ENCODE measurements around the gene OGFR.

OGFR gene

GRCh38 chr20:62773845-62774714, 30.6 kb upstream of the OGFR start:
- H3K4me3 ChIP-seq (ENCODE audit: low read depth in 1 of 2, low read length in 1 of 2): no peak overlapping the region
- H3K27me3 ChIP-seq: no peaks in the 10 kb centered on the region
- H3K9me3 ChIP-seq: no peaks in the 10 kb centered on the region
- H3K4me1 ChIP-seq (ENCODE audit: control insufficient read depth in 1 of 2, insufficient read depth in 1 of 2, low read depth in 1 of 2, low read length in 1 of 2): peaks cover 41 to 51% of the 10 kb centered on the region in 2 experiments
- TF ChIP-seq, protein P1, sequence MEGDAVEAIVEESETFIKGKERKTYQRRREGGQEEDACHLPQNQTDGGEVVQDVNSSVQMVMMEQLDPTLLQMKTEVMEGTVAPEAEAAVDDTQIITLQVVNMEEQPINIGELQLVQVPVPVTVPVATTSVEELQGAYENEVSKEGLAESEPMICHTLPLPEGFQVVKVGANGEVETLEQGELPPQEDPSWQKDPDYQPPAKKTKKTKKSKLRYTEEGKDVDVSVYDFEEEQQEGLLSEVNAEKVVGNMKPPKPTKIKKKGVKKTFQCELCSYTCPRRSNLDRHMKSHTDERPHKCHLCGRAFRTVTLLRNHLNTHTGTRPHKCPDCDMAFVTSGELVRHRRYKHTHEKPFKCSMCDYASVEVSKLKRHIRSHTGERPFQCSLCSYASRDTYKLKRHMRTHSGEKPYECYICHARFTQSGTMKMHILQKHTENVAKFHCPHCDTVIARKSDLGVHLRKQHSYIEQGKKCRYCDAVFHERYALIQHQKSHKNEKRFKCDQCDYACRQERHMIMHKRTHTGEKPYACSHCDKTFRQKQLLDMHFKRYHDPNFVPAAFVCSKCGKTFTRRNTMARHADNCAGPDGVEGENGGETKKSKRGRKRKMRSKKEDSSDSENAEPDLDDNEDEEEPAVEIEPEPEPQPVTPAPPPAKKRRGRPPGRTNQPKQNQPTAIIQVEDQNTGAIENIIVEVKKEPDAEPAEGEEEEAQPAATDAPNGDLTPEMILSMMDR (IDR thresholded peaks at IDR 0.05): no peak
- peak overlapping the region; percentile 83 for H3K27ac ChIP-seq
- H3K36me3 ChIP-seq: no peaks in the 10 kb centered on the region

DNA sequence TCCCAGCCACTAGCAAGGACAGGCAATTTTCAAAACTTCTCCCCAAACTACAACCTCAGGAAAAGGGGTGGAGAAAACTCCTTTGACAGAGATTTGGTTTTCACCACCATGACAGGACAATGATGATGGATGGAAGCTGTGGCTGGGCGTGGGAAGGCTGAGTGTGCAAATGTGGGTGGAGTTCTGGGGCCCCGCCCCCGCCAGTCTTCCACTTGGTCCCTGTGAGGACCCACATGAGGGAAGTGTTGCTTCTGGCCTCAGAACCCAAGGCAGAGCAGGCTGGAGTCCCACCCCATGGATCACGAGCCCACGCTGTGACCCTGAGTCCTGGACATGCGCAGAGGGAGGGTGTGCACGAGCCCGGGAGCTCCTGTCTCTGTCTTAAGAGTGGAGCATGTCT, 29.9 kb upstream of the OGFR start:
- no peaks in the 10 kb centered on the region for H3K9me3 ChIP-seq
- TF ChIP-seq, protein P1 (IDR thresholded peaks at IDR 0.05): no peak
- peak overlapping the region; percentile 83 for H3K27ac ChIP-seq
- H3K36me3 ChIP-seq: no peaks in the 10 kb centered on the region
- H3K4me3 ChIP-seq (ENCODE audit: low read depth in 1 of 2, low read length in 1 of 2): no peak overlapping the region
- no peaks in the 10 kb centered on the region for H3K27me3 ChIP-seq
- H3K4me1 ChIP-seq (ENCODE audit: control insufficient read depth in 1 of 2, insufficient read depth in 1 of 2, low read depth in 1 of 2, low read length in 1 of 2): peaks cover 41 to 51% of the 10 kb centered on the region in 2 experiments

DNA sequence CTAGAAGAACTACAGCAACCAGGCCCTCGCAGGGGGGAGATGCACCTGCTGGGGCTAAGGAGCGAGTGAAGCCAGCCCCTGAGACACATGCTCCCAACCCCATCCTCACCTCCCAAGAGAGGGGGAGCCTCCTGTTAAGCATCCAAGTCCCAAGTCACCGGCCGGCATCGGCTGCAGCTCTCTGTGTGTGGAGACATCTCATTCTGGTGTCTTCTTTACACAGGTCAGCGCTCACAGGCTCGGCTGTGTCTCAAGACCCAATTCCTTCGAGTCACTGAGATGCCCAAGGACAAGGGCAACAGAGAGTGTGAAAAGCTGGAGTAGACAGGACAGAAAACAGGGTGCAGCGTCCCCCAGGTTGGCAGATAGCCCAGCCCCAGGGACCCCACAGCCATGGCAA, 29.4 kb upstream of the OGFR start:
- TF ChIP-seq, protein P1 (IDR thresholded peaks at IDR 0.05): no peak

DNA sequence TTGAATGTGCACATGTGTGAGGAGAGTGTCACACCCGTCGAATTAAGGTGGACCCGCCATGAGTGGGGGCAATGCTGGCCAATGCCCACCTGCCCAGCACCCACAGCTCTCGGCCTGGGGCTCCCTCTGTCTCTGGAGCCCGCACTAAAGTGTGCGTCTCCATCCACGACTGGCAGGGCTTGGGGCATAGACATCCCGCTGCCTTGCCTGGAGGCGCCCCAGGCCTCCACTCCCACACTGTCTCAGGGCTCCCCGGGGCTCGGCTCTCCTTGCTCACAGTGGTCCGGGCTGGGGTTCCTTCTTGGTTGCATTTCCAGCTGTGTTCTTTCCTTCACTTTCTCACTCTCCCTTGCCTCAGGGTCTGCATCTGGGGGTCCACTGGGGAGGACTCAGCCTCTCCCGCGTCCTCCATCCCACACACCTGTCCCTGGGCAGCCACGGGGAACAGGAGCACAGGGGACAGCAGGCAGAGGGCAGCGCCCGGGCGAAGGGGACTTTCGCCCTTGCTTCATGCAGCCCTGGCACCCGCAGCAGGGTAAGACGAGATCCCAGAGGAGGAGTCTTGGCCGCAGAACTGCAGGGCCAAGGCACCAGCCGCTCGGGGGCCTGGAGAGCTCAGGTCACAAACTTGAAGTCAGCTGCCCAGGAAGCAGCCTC, 28.5 kb upstream of the OGFR start:
- Histone ChIP-seq H3K27me3 (no peaks in the 10 kb centered on the region), H3K4me1 (ENCODE audit: control insufficient read depth in 1 of 2, insufficient read depth in 1 of 2, low read depth in 1 of 2, low read length in 1 of 2) (peaks cover 41 to 51% of the 10 kb centered on the region in 2 experiments), H3K9me3 (no peaks in the 10 kb centered on the region), H3K36me3 (no peaks in the 10 kb centered on the region), H3K4me3 (ENCODE audit: low read depth in 1 of 2, low read length in 1 of 2) (peak overlapping the region; percentile 37 to 49), H3K27ac (peak overlapping the region; percentile 83)
- TF ChIP-seq, protein P1 (IDR thresholded peaks at IDR 0.05): no peak

More for the DNA sequence above, 29.4 kb upstream of the OGFR start:
- peaks cover 41 to 51% of the 10 kb centered on the region in 2 experiments for H3K4me1 ChIP-seq (ENCODE audit: control insufficient read depth in 1 of 2, insufficient read depth in 1 of 2, low read depth in 1 of 2, low read length in 1 of 2)
- no peak overlapping the region for H3K4me3 ChIP-seq (ENCODE audit: low read depth in 1 of 2, low read length in 1 of 2)
- H3K36me3 ChIP-seq: no peaks in the 10 kb centered on the region
- H3K27ac ChIP-seq: peak overlapping the region; percentile 83
- no peaks in the 10 kb centered on the region for H3K27me3 ChIP-seq
- H3K9me3 ChIP-seq: no peaks in the 10 kb centered on the region

DNA sequence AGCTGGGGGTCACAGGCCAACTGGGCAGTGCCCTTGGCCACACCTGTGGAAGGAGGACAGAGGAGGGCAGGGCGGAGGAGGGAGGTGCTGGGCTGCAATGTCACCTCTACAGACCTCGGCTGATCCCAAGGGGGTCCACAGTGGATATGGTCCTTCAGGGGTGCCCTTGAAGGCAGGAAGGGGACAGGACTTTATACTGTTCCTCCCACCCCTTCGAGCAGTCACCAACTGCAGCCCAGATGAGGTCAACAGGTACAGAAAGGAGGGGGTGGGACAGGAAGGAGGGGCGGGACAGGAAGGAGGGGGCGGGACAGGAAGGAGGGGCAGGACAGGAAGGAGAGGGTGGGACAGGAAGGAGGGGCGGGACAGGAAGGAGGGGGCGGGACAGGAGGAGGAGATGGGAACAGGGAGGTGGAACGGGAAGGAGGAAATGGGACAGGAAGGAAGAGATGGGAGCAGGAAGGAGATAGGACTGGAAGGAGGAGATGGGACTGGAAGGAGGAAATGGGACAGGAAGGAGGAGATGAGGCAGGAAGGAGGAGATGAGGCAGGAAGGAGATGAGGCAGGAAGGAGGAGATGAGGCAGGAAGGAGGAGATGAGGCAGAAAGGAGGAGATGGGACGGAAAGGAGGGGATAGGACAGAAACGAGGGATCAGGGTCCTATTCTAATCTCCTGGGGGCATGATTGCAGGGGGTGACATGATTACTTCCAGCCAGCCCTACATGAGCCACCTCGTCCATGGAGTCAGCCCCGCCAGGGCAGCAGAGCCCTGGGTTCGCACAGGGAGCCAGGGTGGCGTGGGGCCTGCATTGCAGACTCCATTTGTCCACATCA, 27.7 kb upstream of the OGFR start:
- H3K4me3 ChIP-seq (ENCODE audit: low read depth in 1 of 2, low read length in 1 of 2): peak overlapping the region; percentile 37 to 49

More for the DNA sequence above, 27.7 kb upstream of the OGFR start:
- TF ChIP-seq, protein P1 (IDR thresholded peaks at IDR 0.05): no peak
- H3K27me3 ChIP-seq: no peaks in the 10 kb centered on the region
- H3K9me3 ChIP-seq: no peaks in the 10 kb centered on the region
- H3K36me3 ChIP-seq: no peaks in the 10 kb centered on the region
- peak overlapping the region; percentile 83 for H3K27ac ChIP-seq
- H3K4me1 ChIP-seq (ENCODE audit: control insufficient read depth in 1 of 2, insufficient read depth in 1 of 2, low read depth in 1 of 2, low read length in 1 of 2): peaks cover 41 to 51% of the 10 kb centered on the region in 2 experiments

Data from neutrophil (primary cell).